Activated naive CD8-positive, alpha-beta T cell treated with anti-CD3 and anti-CD28 coated beads for 36 hours (primary cell): Measurements from ENCODE around the gene PTPRE. TPM values are rescaled to one million over a fixed set of nuclear protein-coding genes. Genes with fewer than 3 reads are reported as not detected.

Experiments used
- DNase-seq: peaks from one replicate; pipeline ENCODE4 v3.0.0; 2021
- H3K27ac Mint-ChIP-seq: one replicate; pipeline ENCODE4 v1.8.0; 2022; ENCODE audit warnings: mild to moderate bottlenecking, moderate library complexity, mixed read lengths
- H3K27me3 Mint-ChIP-seq: one replicate; pipeline ENCODE4 v1.8.0; 2022; ENCODE audit warnings: mild to moderate bottlenecking, mixed read lengths
- H3K36me3 Mint-ChIP-seq: one replicate; pipeline ENCODE4 v1.8.0; 2021; ENCODE audit warnings: mild to moderate bottlenecking, mixed read lengths
- H3K4me1 Mint-ChIP-seq: one replicate; pipeline ENCODE4 v1.8.0; 2021; ENCODE audit warnings: mixed read lengths
- H3K4me3 Mint-ChIP-seq: one replicate; pipeline ENCODE4 v1.8.0; 2022; ENCODE audit warnings: mild to moderate bottlenecking, moderate library complexity, mixed read lengths
- H3K9me3 Mint-ChIP-seq: one replicate; pipeline ENCODE4 v1.8.0; 2022; ENCODE audit warnings: mixed read lengths
- total RNA-seq, 2 experiments: library from RNA; stranded (reverse); gene quantifications; one replicate each; pipeline ENCODE4 v1.2.3, GENCODE V29; 2021

The PTPRE gene
- total RNA-seq, 2 experiments from 2014 or later, result 21.9 to 26.7 TPM

DNA sequence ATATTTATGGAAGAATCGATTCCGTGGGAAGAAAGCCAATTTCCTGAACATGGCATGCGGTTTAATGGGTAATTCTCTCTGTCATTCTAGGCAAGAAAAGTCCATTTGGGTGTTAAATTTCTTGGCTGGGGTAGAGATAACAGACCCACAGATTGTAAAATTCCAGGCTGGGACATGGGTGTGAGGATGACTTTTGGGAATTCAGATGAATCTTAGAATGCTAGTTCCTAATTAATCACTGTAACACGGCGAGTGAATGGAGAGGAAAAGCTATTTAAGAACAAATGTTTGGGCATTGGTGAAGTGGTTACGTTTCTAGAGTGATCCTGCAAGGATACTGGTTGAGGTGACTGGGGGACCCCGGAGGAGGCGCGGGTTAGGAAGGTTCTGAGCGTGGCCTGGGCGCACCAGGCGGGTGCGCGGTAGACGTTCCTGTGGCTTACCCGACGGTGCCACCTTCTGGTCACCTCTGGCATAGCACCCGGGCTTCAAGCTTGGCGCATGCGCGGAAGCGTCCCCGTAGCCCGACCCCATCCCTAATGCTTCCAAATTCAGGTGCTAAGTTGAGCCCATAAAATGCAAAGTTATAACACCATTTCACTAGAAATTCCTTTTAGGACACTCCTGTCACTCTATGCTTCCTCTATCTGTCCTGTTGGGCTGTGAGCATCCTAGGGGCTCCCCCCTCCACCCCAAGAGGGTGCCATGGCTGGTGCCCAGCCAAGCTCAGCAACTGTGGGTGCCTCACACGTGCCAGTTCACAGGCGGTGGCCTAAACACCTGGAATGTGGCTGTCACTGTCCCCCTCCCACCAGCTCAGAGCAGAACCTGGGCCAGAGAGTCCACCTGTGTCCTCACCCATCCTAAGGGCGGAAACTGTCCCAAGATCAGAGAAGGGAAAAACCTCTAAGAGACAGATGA, 104.4 kb downstream of the PTPRE start:
- H3K27me3 Mint-ChIP-seq, result peaks cover 13% of the 10 kb centered on the region
- no peaks in the 10 kb centered on the region for H3K9me3 Mint-ChIP-seq
- peak overlapping the region; percentile 22 for H3K4me3 Mint-ChIP-seq
- H3K36me3 Mint-ChIP-seq, result no peaks in the 10 kb centered on the region
- DNase-seq, result peak; percentile 83
- no peak overlapping the region for H3K27ac Mint-ChIP-seq
- peaks cover 7% of the 10 kb centered on the region for H3K4me1 Mint-ChIP-seq

DNA sequence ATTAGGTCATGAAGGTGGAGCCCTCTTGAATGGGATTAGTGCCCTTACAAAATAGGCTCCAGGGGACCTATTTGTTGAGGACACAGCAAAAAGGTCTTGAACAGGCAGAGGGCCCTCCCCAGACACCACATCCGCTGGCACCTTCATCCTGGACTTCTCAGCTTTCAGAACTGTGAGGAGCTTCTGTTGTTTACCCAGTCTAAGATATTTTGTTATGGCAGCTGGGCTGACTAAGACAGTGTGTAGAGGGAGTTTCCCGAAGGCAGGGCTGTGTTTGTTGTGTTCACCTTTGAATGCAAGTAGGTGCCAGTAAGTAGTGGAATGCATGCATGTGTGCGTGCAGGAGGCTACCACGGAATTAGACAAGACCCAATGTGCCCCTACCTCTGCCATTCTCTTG, 106.7 kb downstream of the PTPRE start:
- H3K4me1 Mint-ChIP-seq, result peaks cover 10% of the 10 kb centered on the region
- H3K36me3 Mint-ChIP-seq, result no peaks in the 10 kb centered on the region
- no peaks in the 10 kb centered on the region for H3K9me3 Mint-ChIP-seq
- H3K27ac Mint-ChIP-seq, result no peak overlapping the region
- peaks cover 18% of the 10 kb centered on the region for H3K27me3 Mint-ChIP-seq
- DNase-seq, result no peak
- no peak overlapping the region for H3K4me3 Mint-ChIP-seq

DNA sequence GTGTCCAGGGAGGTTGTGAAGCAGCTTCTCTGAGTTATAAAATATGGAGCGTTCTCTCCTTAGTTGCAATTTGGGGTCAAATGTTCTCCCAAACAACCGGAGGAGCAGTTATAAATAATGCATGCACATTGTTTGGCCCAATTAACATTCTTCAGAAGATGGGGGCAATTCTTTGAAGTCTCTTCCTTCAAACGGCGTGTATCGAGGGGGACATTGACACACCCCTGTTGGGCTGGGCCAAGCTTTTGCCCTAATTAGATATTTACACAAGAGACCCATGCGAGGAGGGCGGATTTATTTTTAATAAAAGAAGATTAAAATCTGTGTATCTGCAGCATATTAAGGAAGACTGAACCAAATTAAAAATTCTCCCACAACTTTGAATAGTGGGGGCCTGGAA, 107.3 kb downstream of the PTPRE start:
- no peak overlapping the region for H3K4me3 Mint-ChIP-seq
- H3K9me3 Mint-ChIP-seq, result no peaks in the 10 kb centered on the region
- no peak overlapping the region for H3K27ac Mint-ChIP-seq
- H3K36me3 Mint-ChIP-seq, result no peaks in the 10 kb centered on the region
- H3K27me3 Mint-ChIP-seq, result peaks cover 15% of the 10 kb centered on the region
- DNase-seq, result no peak
- peaks cover 10% of the 10 kb centered on the region for H3K4me1 Mint-ChIP-seq

GRCh38 chr10:128016423-128017060, 109.6 kb downstream of the PTPRE start:
- Mint-ChIP-seq H3K27ac (no peak overlapping the region), H3K36me3 (no peaks in the 10 kb centered on the region), H3K27me3 (peaks cover 5% of the 10 kb centered on the region), H3K4me3 (no peak overlapping the region), H3K9me3 (no peaks in the 10 kb centered on the region), H3K4me1 (peaks cover 5% of the 10 kb centered on the region)
- no peak for DNase-seq

DNA sequence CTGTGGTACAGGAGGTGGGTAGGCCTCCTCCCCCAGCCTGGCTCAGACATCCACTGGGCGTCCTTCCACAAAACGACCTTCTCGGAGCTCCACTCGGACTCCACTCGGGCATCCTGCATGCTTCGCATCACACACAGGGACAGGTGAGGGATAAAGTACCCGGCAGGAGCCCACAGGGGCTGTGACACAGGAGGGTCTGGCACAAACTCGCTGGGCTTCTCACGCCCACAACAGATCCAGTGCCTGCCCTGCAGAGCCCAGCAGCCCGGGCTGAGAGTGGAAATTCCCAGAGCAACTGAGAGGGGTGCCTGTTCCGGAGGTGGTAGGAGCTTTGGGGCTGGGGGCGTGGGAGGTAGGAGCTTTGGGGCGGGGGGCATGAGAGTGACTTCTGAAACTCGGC, 110.9 kb downstream of the PTPRE start:
- Mint-ChIP-seq H3K9me3 (no peaks in the 10 kb centered on the region), H3K27ac (no peak overlapping the region), H3K27me3 (peaks cover 5% of the 10 kb centered on the region), H3K4me1 (peaks cover 3% of the 10 kb centered on the region), H3K36me3 (no peaks in the 10 kb centered on the region), H3K4me3 (peak overlapping the region; percentile 54)
- DNase-seq, result no peak

GRCh38 chr10:128018236-128018635, 111.3 kb downstream of the PTPRE start:
- Mint-ChIP-seq H3K27ac (no peak overlapping the region), H3K4me1 (peaks cover 3% of the 10 kb centered on the region), H3K36me3 (no peaks in the 10 kb centered on the region), H3K4me3 (peak overlapping the region; percentile 54), H3K9me3 (no peaks in the 10 kb centered on the region), H3K27me3 (peaks cover 5% of the 10 kb centered on the region)
- DNase-seq, result no peak

DNA sequence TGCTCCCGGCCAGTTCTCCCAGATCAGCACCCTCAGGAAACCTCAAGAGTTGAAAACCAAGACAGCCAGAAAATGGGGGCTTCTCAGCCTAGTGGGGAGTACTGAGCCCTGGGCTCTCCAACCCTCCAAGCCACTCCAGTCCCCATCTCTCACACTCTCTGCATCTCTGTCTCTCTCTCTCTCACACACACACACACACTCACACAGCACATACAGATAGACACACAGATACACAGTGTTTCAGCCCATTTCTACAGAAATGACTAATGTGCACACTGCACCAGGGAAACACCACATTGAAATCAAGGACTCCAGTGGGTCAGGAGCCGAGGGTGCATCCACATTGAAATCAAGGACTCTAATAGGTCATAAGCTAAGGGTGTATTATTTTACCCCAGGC, 111.8 kb downstream of the PTPRE start:
- Mint-ChIP-seq H3K27ac (no peak overlapping the region), H3K9me3 (no peaks in the 10 kb centered on the region), H3K4me3 (no peak overlapping the region), H3K36me3 (no peaks in the 10 kb centered on the region), H3K27me3 (peaks cover 5% of the 10 kb centered on the region), H3K4me1 (peaks cover 3% of the 10 kb centered on the region)
- no peak for DNase-seq

- H3K27me3 Mint-ChIP-seq, result no peaks in the 10 kb centered on the region
- peaks cover 17% of the 10 kb centered on the region for H3K4me1 Mint-ChIP-seq
- DNase-seq, result no peak
- no peaks in the 10 kb centered on the region for H3K36me3 Mint-ChIP-seq
- no peak overlapping the region for H3K27ac Mint-ChIP-seq
- H3K4me3 Mint-ChIP-seq, result no peak overlapping the region
- H3K9me3 Mint-ChIP-seq, result no peaks in the 10 kb centered on the region
These were observed 115.6 kb downstream of the PTPRE start for GRCh38 chr10:128022261-128023196.

DNA sequence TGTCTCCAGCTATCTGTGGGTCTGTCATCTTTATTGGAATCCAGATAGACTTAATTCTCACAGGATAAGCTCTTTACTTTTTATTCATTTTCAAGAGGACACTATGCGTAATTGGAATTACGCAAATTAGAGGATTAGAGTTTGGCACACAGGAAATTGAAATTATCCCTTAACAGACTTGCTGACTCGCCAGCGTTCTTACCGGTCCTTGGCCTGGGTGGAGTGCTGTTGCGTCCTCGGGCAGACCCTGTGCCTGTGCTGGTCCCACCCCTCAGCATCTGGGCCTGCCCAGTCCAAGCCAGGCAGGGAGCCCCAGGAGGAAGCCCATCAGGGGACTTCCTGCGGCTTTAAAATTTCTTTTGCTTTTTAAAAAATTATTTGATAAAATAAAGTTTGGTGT, 117.5 kb downstream of the PTPRE start:
- no peaks in the 10 kb centered on the region for H3K9me3 Mint-ChIP-seq
- no peak for DNase-seq
- no peaks in the 10 kb centered on the region for H3K27me3 Mint-ChIP-seq
- H3K4me1 Mint-ChIP-seq, result peaks cover 20% of the 10 kb centered on the region
- H3K4me3 Mint-ChIP-seq, result no peak overlapping the region
- no peaks in the 10 kb centered on the region for H3K36me3 Mint-ChIP-seq
- no peak overlapping the region for H3K27ac Mint-ChIP-seq

DNA sequence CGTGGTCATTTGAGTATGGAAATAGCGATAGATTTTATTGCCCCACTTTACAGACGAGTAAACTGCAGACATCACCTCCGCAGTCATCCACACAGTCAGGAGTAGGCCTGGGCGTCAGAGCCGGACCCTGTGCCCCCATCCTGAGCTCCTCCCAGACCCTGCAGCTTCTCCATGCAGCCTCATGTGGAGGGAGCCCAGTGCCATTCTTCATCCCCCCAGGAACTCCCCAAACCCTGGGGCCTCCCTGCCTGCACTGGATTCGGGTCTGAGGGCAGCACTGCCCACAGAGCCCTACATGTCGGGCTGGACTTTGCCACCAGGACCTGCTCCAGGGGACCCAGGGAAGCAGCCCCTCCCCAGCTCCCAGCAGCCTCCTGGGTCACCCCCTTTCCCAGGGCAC, 118.5 kb downstream of the PTPRE start:
- Mint-ChIP-seq H3K4me1 (peaks cover 20% of the 10 kb centered on the region), H3K27me3 (no peaks in the 10 kb centered on the region), H3K27ac (no peak overlapping the region), H3K9me3 (no peaks in the 10 kb centered on the region), H3K4me3 (no peak overlapping the region), H3K36me3 (no peaks in the 10 kb centered on the region)
- no peak for DNase-seq

GRCh38 chr10:128025951-128026350, 119.0 kb downstream of the PTPRE start:
- peaks cover 20% of the 10 kb centered on the region for H3K4me1 Mint-ChIP-seq
- no peaks in the 10 kb centered on the region for H3K9me3 Mint-ChIP-seq
- no peak overlapping the region for H3K27ac Mint-ChIP-seq
- no peaks in the 10 kb centered on the region for H3K36me3 Mint-ChIP-seq
- H3K27me3 Mint-ChIP-seq, result no peaks in the 10 kb centered on the region
- no peak overlapping the region for H3K4me3 Mint-ChIP-seq
- DNase-seq, result no peak

DNA sequence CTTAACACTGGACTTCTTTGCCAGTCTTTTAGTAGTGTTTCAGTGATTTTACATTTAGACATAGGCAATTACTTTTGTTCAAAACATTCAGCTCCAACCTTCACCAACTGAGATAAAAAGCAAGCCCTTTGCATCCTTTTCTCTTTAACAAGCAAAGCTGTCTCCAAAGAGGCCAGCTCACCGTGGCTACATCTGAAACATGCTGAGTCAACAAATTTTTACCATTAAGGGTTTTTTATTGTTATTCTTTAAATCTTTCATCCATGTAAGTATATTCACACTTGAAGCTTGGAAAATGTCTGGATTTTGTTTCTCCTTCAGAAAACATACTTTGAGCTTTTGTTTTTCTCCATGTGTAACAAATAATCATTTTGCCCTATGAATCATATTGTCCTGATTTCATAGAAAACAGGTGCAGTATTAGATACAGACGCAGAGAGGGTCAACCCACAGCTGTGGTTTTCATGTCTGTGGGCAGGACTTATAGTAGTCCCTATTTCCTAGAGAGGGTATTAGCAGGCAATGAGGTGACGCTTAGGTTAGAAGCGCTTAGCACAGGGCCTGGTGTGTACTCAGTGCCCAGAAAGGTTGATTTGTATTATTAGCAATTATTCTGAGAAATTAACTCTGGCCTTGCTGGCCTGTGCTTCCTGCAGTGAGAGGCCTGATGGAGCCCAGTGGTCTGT, 119.9 kb downstream of the PTPRE start:
- peak; percentile 30 for DNase-seq
- H3K27ac Mint-ChIP-seq, result no peak overlapping the region
- peaks cover 20% of the 10 kb centered on the region for H3K4me1 Mint-ChIP-seq
- H3K36me3 Mint-ChIP-seq, result no peaks in the 10 kb centered on the region
- H3K4me3 Mint-ChIP-seq, result no peak overlapping the region
- no peaks in the 10 kb centered on the region for H3K27me3 Mint-ChIP-seq
- H3K9me3 Mint-ChIP-seq, result no peaks in the 10 kb centered on the region

- Mint-ChIP-seq H3K4me3 (no peak overlapping the region), H3K4me1 (peaks cover 20% of the 10 kb centered on the region), H3K36me3 (no peaks in the 10 kb centered on the region), H3K27me3 (no peaks in the 10 kb centered on the region), H3K9me3 (no peaks in the 10 kb centered on the region), H3K27ac (no peak overlapping the region)
- no peak for DNase-seq
These were observed 120.4 kb downstream of the PTPRE start for GRCh38 chr10:128027306-128027705.

DNA sequence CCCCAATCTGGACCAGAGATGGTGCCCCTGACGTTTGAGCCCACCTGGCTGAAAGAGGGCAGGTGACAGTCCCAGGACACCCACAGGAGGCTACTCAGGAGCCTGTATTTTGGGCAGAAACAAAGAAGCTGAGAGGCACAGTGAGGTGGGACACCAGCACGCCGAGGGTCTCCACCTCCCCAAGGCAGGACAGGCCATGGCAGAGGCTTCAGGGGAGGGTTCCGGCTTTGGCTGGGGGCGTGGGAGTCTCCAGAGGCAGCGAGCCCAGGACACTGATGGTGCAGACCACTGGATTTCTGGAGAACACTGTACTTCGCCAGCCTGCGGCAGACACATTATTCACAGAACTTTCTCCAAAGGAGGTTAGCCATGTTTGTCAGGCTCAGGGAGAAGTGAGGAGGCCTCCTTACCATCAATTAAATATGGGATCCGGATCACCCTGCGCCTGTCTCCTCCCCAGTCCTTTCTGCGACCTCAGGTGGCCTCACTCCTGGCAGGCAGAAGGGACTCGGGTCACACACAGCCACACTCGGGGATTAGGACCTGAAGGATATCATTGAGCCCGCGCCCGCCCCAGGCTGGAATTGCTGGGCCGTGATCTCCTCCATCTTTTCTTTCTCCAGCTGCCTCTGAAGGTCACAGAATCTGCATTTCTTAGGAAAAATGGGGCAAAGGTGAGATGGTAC, 121.1 kb downstream of the PTPRE start:
- H3K4me1 Mint-ChIP-seq, result peaks cover 20% of the 10 kb centered on the region
- H3K9me3 Mint-ChIP-seq, result no peaks in the 10 kb centered on the region
- H3K4me3 Mint-ChIP-seq, result no peak overlapping the region
- no peak for DNase-seq
- no peak overlapping the region for H3K27ac Mint-ChIP-seq
- H3K27me3 Mint-ChIP-seq, result no peaks in the 10 kb centered on the region
- no peaks in the 10 kb centered on the region for H3K36me3 Mint-ChIP-seq
